Stimulated activated CD8-positive, alpha-beta memory T cell treated with anti-CD3 and anti-CD28 coated beads, Interleukin-12 subunit alpha, Interleukin-12 subunit beta, amount 100 ng/mL, for 1 hour (primary cell): ENCODE results near the gene RASAL1.

Experiments
- DNase-seq: peaks from one replicate; pipeline ENCODE4 v3.0.0-alpha.2; 2020; ENCODE audit warnings: low read depth

RASAL1 gene

GRCh38 chr12:113058553-113058952 lies 77.0 kb downstream of the RASAL1 start:
- DNase-seq, result no peak

- no peak for DNase-seq
Measured at GRCh38 chr12:113057565-113058485, 77.7 kb downstream of the RASAL1 start.

- DNase-seq, result peak; percentile 8
Measured at GRCh38 chr12:113056631-113057488, 78.7 kb downstream of the RASAL1 start, which contains the start of gene DTX1. TSS of gene DTX1 (plus strand) at chr12:113056730. CDS start at chr12:113058193, 1,463 bp downstream.

GRCh38 chr12:113056381-113056630 lies 79.3 kb downstream of the RASAL1 start:
- DNase-seq, result no peak

- DNase-seq, result no peak
Measured at GRCh38 chr12:113055594-113056380, 79.8 kb downstream of the RASAL1 start.

GRCh38 chr12:113054948-113055486 lies 80.5 kb downstream of the RASAL1 start:
- no peak for DNase-seq

GRCh38 chr12:113052326-113052725 lies 83.2 kb downstream of the RASAL1 start:
- no peak for DNase-seq

- no peak for DNase-seq
Measured at GRCh38 chr12:113051759-113052158, 83.8 kb downstream of the RASAL1 start.

- no peak for DNase-seq
Measured at GRCh38 chr12:113050795-113051194, 84.8 kb downstream of the RASAL1 start.

GRCh38 chr12:113049976-113050742 lies 85.4 kb downstream of the RASAL1 start:
- DNase-seq, result no peak
